Measurements from ENCODE around the gene PTPRE.

Gene PTPRE

GRCh38 chr10:127908106-127908958 is 1.4 kb downstream of the PTPRE start:
- H3K9me3 ChIP-seq (ENCODE audit: control insufficient read depth, insufficient read depth, low read length) = no peaks in the 10 kb centered on the region
- peaks cover 4% of the 10 kb centered on the region; the same call in 1 of the 2 replicates for H3K27me3 ChIP-seq (ENCODE audit: control insufficient read depth, insufficient read depth, low read length)
- no CpG with 5 or more reads among the region's 13 CpGs for WGBS (ENCODE audit: insufficient coverage, insufficient read length)
- no peak for DNase-seq (ENCODE audit: low read depth, low spot score)
- no peak overlapping the region for H3K27ac ChIP-seq (ENCODE audit: low read length)
- no peak overlapping the region for H3K4me3 ChIP-seq (ENCODE audit: low read length)
- no peaks in the 10 kb centered on the region for H3K36me3 ChIP-seq (ENCODE audit: control insufficient read depth, insufficient read depth, low read length)
- peaks cover 3% of the 10 kb centered on the region; the same call in 1 of the 2 replicates for H3K4me1 ChIP-seq (ENCODE audit: control insufficient read depth, insufficient read depth, low read length)

DNA sequence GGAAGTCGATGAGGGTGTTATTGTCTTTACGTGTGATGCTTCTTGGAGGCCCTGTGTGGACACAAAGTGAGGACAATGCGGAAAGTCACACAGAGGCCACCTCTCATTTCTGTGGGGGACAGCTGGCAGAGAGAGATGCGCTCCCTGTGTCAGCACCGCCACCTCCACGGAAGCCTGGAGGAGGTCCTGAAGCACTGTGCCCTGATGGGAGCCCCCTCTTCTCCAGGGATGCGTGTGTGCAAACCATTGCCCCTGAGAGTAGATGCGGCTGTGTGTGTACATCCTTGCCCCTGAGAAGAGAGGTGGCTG is 2.0 kb downstream of the PTPRE start:
- no CpG with 5 or more reads among the region's 8 CpGs for WGBS (ENCODE audit: insufficient coverage, insufficient read length)
- Histone ChIP-seq H3K36me3 (ENCODE audit: control insufficient read depth, insufficient read depth, low read length) (no peaks in the 10 kb centered on the region), H3K27ac (ENCODE audit: low read length) (no peak overlapping the region), H3K4me1 (ENCODE audit: control insufficient read depth, insufficient read depth, low read length) (peaks cover 3% of the 10 kb centered on the region; the same call in 1 of the 2 replicates), H3K4me3 (ENCODE audit: low read length) (no peak overlapping the region), H3K27me3 (ENCODE audit: control insufficient read depth, insufficient read depth, low read length) (peaks cover 4% of the 10 kb centered on the region; the same call in 1 of the 2 replicates), H3K9me3 (ENCODE audit: control insufficient read depth, insufficient read depth, low read length) (no peaks in the 10 kb centered on the region)
- DNase-seq (ENCODE audit: low read depth, low spot score) = no peak

DNA sequence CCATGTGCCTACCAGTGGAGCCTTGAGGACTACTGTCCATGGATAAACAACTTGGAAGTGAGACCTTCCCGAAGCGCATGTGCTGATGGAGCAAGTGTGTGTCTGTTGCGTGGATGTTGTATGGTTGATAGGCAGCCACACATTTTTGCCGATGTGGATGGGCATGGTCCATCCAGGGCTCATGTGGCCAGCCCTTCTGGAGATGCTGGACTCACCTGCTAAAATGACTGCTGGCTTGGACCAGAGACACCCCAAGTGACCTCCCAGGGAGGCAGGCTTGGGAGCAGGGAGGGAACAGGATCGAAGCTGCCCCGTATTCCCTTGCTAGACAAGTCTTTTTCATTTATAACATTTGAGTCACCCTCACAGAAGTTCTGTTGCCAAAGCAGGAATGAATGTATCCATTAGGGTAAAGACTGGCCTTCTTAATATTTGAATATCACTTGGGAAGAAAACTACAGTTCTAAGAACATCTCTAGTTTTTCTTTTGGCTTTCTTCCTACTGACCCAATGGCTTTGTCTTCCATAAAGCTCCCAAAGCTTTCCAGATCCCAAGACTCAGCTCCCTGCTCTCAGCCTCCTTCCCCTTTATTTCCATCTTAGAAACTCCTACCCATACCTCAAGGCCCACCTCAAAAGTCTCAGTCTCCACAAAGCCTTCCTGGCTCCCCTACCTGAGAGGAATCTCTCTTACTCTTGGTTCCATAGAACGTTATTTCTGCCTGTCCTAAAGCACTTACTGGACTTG is 3.0 kb downstream of the PTPRE start:
- Histone ChIP-seq H3K27me3 (ENCODE audit: control insufficient read depth, insufficient read depth, low read length) (peaks cover 4% of the 10 kb centered on the region; the same call in 1 of the 2 replicates), H3K36me3 (ENCODE audit: control insufficient read depth, insufficient read depth, low read length) (no peaks in the 10 kb centered on the region), H3K4me1 (ENCODE audit: control insufficient read depth, insufficient read depth, low read length) (peaks cover 3% of the 10 kb centered on the region; the same call in 1 of the 2 replicates), H3K4me3 (ENCODE audit: low read length) (no peak overlapping the region), H3K9me3 (ENCODE audit: control insufficient read depth, insufficient read depth, low read length) (no peaks in the 10 kb centered on the region), H3K27ac (ENCODE audit: low read length) (no peak overlapping the region)
- no CpG with 5 or more reads among the region's 7 CpGs for WGBS (ENCODE audit: insufficient coverage, insufficient read length)
- DNase-seq (ENCODE audit: low read depth, low spot score) = no peak

DNA sequence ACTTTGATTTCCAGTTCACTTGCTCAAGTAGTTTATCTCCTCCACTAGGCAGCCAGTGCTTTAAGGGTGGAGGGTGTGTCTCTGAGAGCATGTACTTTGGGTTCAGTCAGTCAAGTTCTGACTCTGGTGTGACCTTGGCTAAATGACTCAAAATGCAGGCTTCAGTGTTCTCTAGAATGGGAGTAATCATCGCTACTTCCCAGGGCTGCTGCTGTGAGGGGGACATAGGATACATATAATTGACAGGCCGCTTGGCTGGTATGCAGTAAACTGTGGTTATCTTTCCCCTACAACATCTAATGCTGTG is 3.5 kb downstream of the PTPRE start:
- Histone ChIP-seq H3K9me3 (ENCODE audit: control insufficient read depth, insufficient read depth, low read length) (no peaks in the 10 kb centered on the region), H3K36me3 (ENCODE audit: control insufficient read depth, insufficient read depth, low read length) (no peaks in the 10 kb centered on the region), H3K4me3 (ENCODE audit: low read length) (no peak overlapping the region), H3K27ac (ENCODE audit: low read length) (no peak overlapping the region), H3K27me3 (ENCODE audit: control insufficient read depth, insufficient read depth, low read length) (peaks cover 4% of the 10 kb centered on the region; the same call in 1 of the 2 replicates), H3K4me1 (ENCODE audit: control insufficient read depth, insufficient read depth, low read length) (peaks cover 3% of the 10 kb centered on the region; the same call in 1 of the 2 replicates)
- DNase-seq (ENCODE audit: low read depth, low spot score) = no peak
- no CpG with 5 or more reads among the region's 2 CpGs for WGBS (ENCODE audit: insufficient coverage, insufficient read length)

DNA sequence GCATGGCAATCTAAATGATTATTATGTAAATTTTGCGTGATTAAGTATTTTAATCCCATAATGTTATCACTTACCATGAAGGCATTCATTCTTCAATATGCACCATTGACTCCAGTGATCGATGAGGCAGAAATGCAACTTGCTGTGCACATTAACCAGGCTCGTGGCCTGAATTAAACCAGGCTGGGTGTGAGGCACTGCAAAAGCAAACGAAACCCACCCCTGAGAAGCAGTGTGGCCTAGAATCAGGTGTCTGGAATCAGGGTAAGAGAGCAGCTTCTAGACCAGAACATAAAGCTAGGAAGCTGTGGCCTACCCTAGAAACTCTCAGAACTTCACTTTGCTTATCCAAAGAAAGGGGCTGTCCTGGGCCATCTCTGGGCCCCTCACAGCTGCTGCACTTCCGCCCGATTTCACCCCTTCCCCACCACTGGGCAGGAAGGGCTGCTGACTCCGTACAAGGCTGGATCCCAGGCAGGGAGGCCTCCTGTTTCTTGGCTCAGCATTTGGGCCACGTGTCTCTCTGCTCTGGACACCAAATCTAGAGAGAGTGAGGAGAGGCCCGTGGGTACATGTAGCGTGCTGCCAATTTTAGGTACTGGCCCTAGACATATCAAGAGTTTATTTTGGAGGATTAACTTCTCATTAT is 4.4 kb downstream of the PTPRE start:
- DNase-seq (ENCODE audit: low read depth, low spot score) = no peak
- Histone ChIP-seq H3K4me3 (ENCODE audit: low read length) (no peak overlapping the region), H3K4me1 (ENCODE audit: control insufficient read depth, insufficient read depth, low read length) (peaks cover 3% of the 10 kb centered on the region; the same call in 1 of the 2 replicates), H3K27me3 (ENCODE audit: control insufficient read depth, insufficient read depth, low read length) (peaks cover 4% of the 10 kb centered on the region; the same call in 1 of the 2 replicates), H3K27ac (ENCODE audit: low read length) (no peak overlapping the region), H3K36me3 (ENCODE audit: control insufficient read depth, insufficient read depth, low read length) (no peaks in the 10 kb centered on the region), H3K9me3 (ENCODE audit: control insufficient read depth, insufficient read depth, low read length) (no peaks in the 10 kb centered on the region)
- WGBS (ENCODE audit: insufficient coverage, insufficient read length) = no CpG with 5 or more reads among the region's 10 CpGs

DNA sequence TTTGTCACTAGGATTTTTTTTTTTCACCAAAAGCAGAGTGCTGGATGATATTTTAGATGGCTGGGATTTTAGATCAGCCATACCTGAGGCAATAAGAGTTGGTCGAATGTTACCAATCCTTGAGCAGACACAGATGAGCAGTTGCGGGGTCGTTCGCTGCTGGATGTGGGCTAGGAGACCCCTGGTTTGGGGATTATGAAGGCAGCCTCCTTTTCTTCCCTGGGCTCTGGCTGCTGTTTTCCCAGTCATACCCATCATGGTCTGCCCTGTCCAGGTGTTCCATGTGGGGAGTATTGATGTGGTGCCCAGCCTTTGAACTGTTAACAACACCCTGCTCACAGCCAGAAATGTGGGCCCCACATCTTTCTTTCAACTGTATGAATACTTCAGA is 5.0 kb downstream of the PTPRE start:
- no peak overlapping the region for H3K4me3 ChIP-seq (ENCODE audit: low read length)
- H3K36me3 ChIP-seq (ENCODE audit: control insufficient read depth, insufficient read depth, low read length) = no peaks in the 10 kb centered on the region
- no peaks in the 10 kb centered on the region for H3K4me1 ChIP-seq (ENCODE audit: control insufficient read depth, insufficient read depth, low read length)
- DNase-seq (ENCODE audit: low read depth, low spot score) = no peak
- H3K9me3 ChIP-seq (ENCODE audit: control insufficient read depth, insufficient read depth, low read length) = no peaks in the 10 kb centered on the region
- WGBS (ENCODE audit: insufficient coverage, insufficient read length) = no CpG with 5 or more reads among the region's 4 CpGs
- H3K27ac ChIP-seq (ENCODE audit: low read length) = no peak overlapping the region
- H3K27me3 ChIP-seq (ENCODE audit: control insufficient read depth, insufficient read depth, low read length) = peaks cover 4% of the 10 kb centered on the region; the same call in 1 of the 2 replicates

GRCh38 chr10:127912607-127913367 is 5.9 kb downstream of the PTPRE start:
- Histone ChIP-seq H3K4me3 (ENCODE audit: low read length) (no peak overlapping the region), H3K9me3 (ENCODE audit: control insufficient read depth, insufficient read depth, low read length) (no peaks in the 10 kb centered on the region), H3K27ac (ENCODE audit: low read length) (no peak overlapping the region), H3K27me3 (ENCODE audit: control insufficient read depth, insufficient read depth, low read length) (peaks cover 4% of the 10 kb centered on the region; the same call in 1 of the 2 replicates), H3K4me1 (ENCODE audit: control insufficient read depth, insufficient read depth, low read length) (no peaks in the 10 kb centered on the region), H3K36me3 (ENCODE audit: control insufficient read depth, insufficient read depth, low read length) (no peaks in the 10 kb centered on the region)
- no CpG with 5 or more reads among the region's 12 CpGs for WGBS (ENCODE audit: insufficient coverage, insufficient read length)
- DNase-seq (ENCODE audit: low read depth, low spot score) = no peak

- DNase-seq (ENCODE audit: low read depth, low spot score) = no peak
- no peak overlapping the region for H3K4me3 ChIP-seq (ENCODE audit: low read length)
- H3K4me1 ChIP-seq (ENCODE audit: control insufficient read depth, insufficient read depth, low read length) = no peaks in the 10 kb centered on the region
- H3K27ac ChIP-seq (ENCODE audit: low read length) = no peak overlapping the region
- WGBS (ENCODE audit: insufficient coverage, insufficient read length) = no CpG with 5 or more reads among the region's 8 CpGs
- no peaks in the 10 kb centered on the region for H3K27me3 ChIP-seq (ENCODE audit: control insufficient read depth, insufficient read depth, low read length)
- no peaks in the 10 kb centered on the region for H3K36me3 ChIP-seq (ENCODE audit: control insufficient read depth, insufficient read depth, low read length)
- H3K9me3 ChIP-seq (ENCODE audit: control insufficient read depth, insufficient read depth, low read length) = no peaks in the 10 kb centered on the region
These were observed 6.5 kb downstream of the PTPRE start for GRCh38 chr10:127913368-127913759.

DNA sequence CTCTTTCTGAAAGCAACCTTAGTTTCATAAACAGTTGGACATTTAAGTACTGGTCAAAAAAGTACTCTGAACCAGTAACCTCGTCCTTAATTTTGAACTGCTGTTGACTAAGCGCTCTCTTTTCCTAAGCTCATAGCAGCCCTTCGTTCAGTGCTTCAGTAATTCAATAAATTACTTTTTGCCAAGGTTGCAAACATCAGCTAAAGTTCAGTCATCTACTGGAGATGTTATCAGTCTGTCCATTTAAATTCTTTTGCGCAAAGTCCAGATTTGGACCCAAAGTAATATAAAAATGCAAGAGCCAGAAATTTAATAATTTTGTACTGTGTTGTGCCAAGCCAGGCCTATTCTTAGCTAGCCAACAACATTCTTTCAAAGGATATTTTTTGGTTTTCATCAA is 8.4 kb downstream of the PTPRE start:
- no peak for DNase-seq (ENCODE audit: low read depth, low spot score)
- Histone ChIP-seq H3K36me3 (ENCODE audit: control insufficient read depth, insufficient read depth, low read length) (no peaks in the 10 kb centered on the region), H3K4me3 (ENCODE audit: low read length) (no peak overlapping the region), H3K9me3 (ENCODE audit: control insufficient read depth, insufficient read depth, low read length) (no peaks in the 10 kb centered on the region), H3K27me3 (ENCODE audit: control insufficient read depth, insufficient read depth, low read length) (no peaks in the 10 kb centered on the region), H3K4me1 (ENCODE audit: control insufficient read depth, insufficient read depth, low read length) (no peaks in the 10 kb centered on the region), H3K27ac (ENCODE audit: low read length) (no peak overlapping the region)
- no CpG with 5 or more reads among the region's 4 CpGs for WGBS (ENCODE audit: insufficient coverage, insufficient read length)

GRCh38 chr10:127916826-127917225 is 9.9 kb downstream of the PTPRE start:
- Histone ChIP-seq H3K36me3 (ENCODE audit: control insufficient read depth, insufficient read depth, low read length) (no peaks in the 10 kb centered on the region), H3K27me3 (ENCODE audit: control insufficient read depth, insufficient read depth, low read length) (no peaks in the 10 kb centered on the region), H3K4me3 (ENCODE audit: low read length) (no peak overlapping the region), H3K27ac (ENCODE audit: low read length) (no peak overlapping the region), H3K4me1 (ENCODE audit: control insufficient read depth, insufficient read depth, low read length) (no peaks in the 10 kb centered on the region; the same call in 1 of the 2 replicates), H3K9me3 (ENCODE audit: control insufficient read depth, insufficient read depth, low read length) (no peaks in the 10 kb centered on the region)
- no CpG with 5 or more reads among the region's 9 CpGs for WGBS (ENCODE audit: insufficient coverage, insufficient read length)
- no peak for DNase-seq (ENCODE audit: low read depth, low spot score)

All from iPS DF 6.9 (cell line).